Mammary epithelial cell (primary cell): ENCODE results near the gene UNC93A.

Experiments used
- EZH2 ChIP-seq: IDR thresholded peaks from 2 replicates; pipeline ENCODE4 v1.6.1; 2012; ENCODE audit warnings: low read length, inconsistent platforms, borderline replicate concordance
- TF ChIP-seq, protein P1 (sequence below), 2 donors: IDR thresholded peaks in 1 of 2; conservative IDR thresholded peaks in 1 of 2; 2 replicates each; pipeline ENCODE4 v1.5.1; 2011 to 2012; ENCODE audit warnings: inconsistent platforms in 2 of 2, low read length in 2 of 2, mild to moderate bottlenecking in 2 of 2, control low read depth in 1 of 2, low read depth in 1 of 2; ENCODE audit not compliant: insufficient read depth in 1 of 2; ENCODE audit errors: extremely low read depth in 1 of 2

DNA sequence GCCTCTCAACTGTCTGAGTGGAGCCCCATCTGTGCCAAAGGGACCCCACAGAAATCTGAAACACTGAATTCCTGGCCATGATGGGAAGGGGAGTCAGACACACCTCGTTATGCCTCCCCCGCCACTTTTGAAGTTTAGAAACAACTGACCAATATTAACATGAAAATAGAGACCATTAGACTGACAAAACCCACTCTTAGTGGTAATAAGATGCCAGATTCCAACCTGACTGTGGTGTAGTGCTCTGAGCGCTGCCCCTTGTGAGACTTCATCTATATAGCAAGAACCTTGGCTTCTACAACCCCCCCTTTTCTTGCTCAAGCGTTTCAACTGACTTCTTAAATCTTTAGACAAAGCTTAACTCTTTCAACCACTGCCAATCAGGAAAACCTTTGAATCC lies 46.1 kb upstream of the UNC93A start:
- TF ChIP-seq, protein P1, sequence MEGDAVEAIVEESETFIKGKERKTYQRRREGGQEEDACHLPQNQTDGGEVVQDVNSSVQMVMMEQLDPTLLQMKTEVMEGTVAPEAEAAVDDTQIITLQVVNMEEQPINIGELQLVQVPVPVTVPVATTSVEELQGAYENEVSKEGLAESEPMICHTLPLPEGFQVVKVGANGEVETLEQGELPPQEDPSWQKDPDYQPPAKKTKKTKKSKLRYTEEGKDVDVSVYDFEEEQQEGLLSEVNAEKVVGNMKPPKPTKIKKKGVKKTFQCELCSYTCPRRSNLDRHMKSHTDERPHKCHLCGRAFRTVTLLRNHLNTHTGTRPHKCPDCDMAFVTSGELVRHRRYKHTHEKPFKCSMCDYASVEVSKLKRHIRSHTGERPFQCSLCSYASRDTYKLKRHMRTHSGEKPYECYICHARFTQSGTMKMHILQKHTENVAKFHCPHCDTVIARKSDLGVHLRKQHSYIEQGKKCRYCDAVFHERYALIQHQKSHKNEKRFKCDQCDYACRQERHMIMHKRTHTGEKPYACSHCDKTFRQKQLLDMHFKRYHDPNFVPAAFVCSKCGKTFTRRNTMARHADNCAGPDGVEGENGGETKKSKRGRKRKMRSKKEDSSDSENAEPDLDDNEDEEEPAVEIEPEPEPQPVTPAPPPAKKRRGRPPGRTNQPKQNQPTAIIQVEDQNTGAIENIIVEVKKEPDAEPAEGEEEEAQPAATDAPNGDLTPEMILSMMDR (conservative IDR thresholded peaks at IDR 0.05 in 1 of 2, IDR thresholded peaks at IDR 0.05 in 1 of 2; ENCODE audit: extremely low read depth in 1 of 2, insufficient read depth in 1 of 2, low read depth in 1 of 2, low read length in 2 of 2) = no peak
- TF ChIP-seq EZH2 = no peak
